ENCODE results near the gene PLSCR3.

DNA sequence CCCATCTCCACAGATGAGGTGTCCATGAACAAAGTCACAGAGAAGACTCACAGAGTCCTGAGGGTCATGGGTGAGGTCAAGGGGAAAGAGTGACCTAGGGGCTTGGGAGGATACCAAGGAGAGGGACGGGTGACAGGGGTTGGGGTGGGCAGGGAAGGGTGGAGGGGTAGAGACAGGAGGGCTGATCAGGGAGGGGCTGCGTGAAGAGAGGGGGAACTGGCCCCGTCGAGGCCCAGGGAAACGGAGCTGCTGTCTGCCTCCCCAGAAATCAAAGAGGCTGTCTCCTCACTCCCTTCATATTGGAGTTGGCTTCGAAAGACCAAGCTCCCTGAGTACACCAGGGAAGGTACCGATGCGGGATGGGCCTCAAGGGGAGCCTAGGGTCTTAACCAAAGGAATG is 38.8 kb downstream of the PLSCR3 start:
- TF ChIP-seq ISL1 (CRISPR knock-in tag; IDR thresholded peaks at IDR 0.05) (no peak), PPARA (CRISPR knock-in tag; IDR thresholded peaks at IDR 0.05; ENCODE audit: borderline replicate concordance) (no peak), OSR1 (CRISPR knock-in tag; IDR thresholded peaks at IDR 0.05) (no peak), BACH2 (CRISPR knock-in tag; IDR thresholded peaks at IDR 0.05; ENCODE audit: borderline replicate concordance) (no peak), ZNF70 (CRISPR knock-in tag; IDR thresholded peaks at IDR 0.05) (no peak), ZFP30 (CRISPR knock-in tag; IDR thresholded peaks at IDR 0.05) (no peak), ZNF8 (CRISPR knock-in tag; IDR thresholded peaks at IDR 0.05) (no peak), CSDC2 (CRISPR knock-in tag; IDR thresholded peaks at IDR 0.05) (no peak), ZNF565 (CRISPR knock-in tag; conservative IDR thresholded peaks at IDR 0.05; ENCODE audit: low read depth) (no peak)
- TF ChIP-seq, protein P1, sequence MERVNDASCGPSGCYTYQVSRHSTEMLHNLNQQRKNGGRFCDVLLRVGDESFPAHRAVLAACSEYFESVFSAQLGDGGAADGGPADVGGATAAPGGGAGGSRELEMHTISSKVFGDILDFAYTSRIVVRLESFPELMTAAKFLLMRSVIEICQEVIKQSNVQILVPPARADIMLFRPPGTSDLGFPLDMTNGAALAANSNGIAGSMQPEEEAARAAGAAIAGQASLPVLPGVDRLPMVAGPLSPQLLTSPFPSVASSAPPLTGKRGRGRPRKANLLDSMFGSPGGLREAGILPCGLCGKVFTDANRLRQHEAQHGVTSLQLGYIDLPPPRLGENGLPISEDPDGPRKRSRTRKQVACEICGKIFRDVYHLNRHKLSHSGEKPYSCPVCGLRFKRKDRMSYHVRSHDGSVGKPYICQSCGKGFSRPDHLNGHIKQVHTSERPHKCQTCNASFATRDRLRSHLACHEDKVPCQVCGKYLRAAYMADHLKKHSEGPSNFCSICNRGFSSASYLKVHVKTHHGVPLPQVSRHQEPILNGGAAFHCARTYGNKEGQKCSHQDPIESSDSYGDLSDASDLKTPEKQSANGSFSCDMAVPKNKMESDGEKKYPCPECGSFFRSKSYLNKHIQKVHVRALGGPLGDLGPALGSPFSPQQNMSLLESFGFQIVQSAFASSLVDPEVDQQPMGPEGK (CRISPR knock-in tag; IDR thresholded peaks at IDR 0.05; ENCODE audit: borderline replicate concordance): no peak
